Neural progenitor cell (in vitro differentiated cells): Measurements from ENCODE around the gene PFDN4. TPM values are rescaled to one million over a fixed set of nuclear protein-coding genes. Genes with fewer than 3 reads are reported as not detected.

ENCODE experiments used
- DNase-seq: peaks from one replicate; pipeline ENCODE4 v3.0.0-alpha.2; 2016; ENCODE audit warnings: low spot score
- H2AFZ ChIP-seq: fragments of 200-600 bp; sonication (generic); replicated peaks from 2 replicates; pipeline ENCODE4 v1.6.1; 2016; ENCODE audit warnings: antibody characterized with exemption
- H3F3A ChIP-seq: fragments of 200-600 bp; sonication (generic); 2 replicates; pipeline ENCODE4 v1.6.1; 2016; ENCODE audit warnings: antibody characterized with exemption, low read depth
- H3K27ac ChIP-seq: fragments of 200-600 bp; sonication (generic); 2 replicates; pipeline ENCODE4 v1.5.1; 2016; ENCODE audit warnings: mild to moderate bottlenecking
- H3K27me3 ChIP-seq: fragments of 200-600 bp; sonication (generic); 2 replicates; pipeline ENCODE4 v1.6.1; 2016; ENCODE audit warnings: mild to moderate bottlenecking, moderate library complexity
- H3K36me3 ChIP-seq: fragments of 200-600 bp; sonication (generic); 2 replicates; pipeline ENCODE4 v1.5.1; 2016
- H3K4me1 ChIP-seq: fragments of 200-600 bp; sonication (generic); 2 replicates; pipeline ENCODE4 v1.6.1; 2016; ENCODE audit warnings: mixed run types
- H3K4me2 ChIP-seq: fragments of 200-600 bp; sonication (generic); 2 replicates; pipeline ENCODE4 v1.6.1; 2016
- H3K4me3 ChIP-seq: fragments of 200-600 bp; sonication (generic); 2 replicates; pipeline ENCODE4 v1.5.1; 2016
- H3K79me2 ChIP-seq: fragments of 200-600 bp; sonication (generic); 2 replicates; pipeline ENCODE4 v1.6.1; 2016; ENCODE audit warnings: low read depth
- H3K9ac ChIP-seq: fragments of 200-600 bp; sonication (generic); 2 replicates; pipeline ENCODE4 v1.6.1; 2016
- H3K9me3 ChIP-seq: fragments of 200-600 bp; sonication (generic); 2 replicates; pipeline ENCODE4 v1.5.1; 2016; ENCODE audit warnings: low read depth
- H4K20me1 ChIP-seq: fragments of 200-600 bp; sonication (generic); 2 replicates; pipeline ENCODE4 v1.6.1; 2016; ENCODE audit warnings: low read depth
- H3K27ac Mint-ChIP-seq: 3 replicates; pipeline ENCODE4 v1.8.0; 2021; ENCODE audit warnings: mixed read lengths
- H3K27me3 Mint-ChIP-seq: 2 replicates; pipeline ENCODE4 v1.8.0; 2022; ENCODE audit warnings: low read depth, mild to moderate bottlenecking, inconsistent platforms, moderate library complexity, mixed read lengths; ENCODE audit not compliant: insufficient read depth
- H3K36me3 Mint-ChIP-seq: 3 replicates; pipeline ENCODE4 v1.8.0; 2021; ENCODE audit warnings: mixed read lengths
- H3K4me1 Mint-ChIP-seq: 3 replicates; pipeline ENCODE4 v1.8.0; 2021; ENCODE audit warnings: mixed read lengths
- H3K4me3 Mint-ChIP-seq: 3 replicates; pipeline ENCODE4 v1.8.0; 2021; ENCODE audit warnings: mild to moderate bottlenecking, moderate library complexity, mixed read lengths
- H3K9me3 Mint-ChIP-seq: 3 replicates; pipeline ENCODE4 v1.8.0; 2020; ENCODE audit warnings: mixed read lengths
- EZH2 ChIP-seq: fragments of 200-600 bp; sonication (generic); IDR thresholded peaks from 2 replicates; pipeline ENCODE4 v1.6.1; 2017; ENCODE audit warnings: antibody characterized with exemption, mild to moderate bottlenecking, moderate library complexity
- EZH2phosphoT487 ChIP-seq: fragments of 200-600 bp; sonication (generic); IDR thresholded peaks from 2 replicates; pipeline ENCODE4 v1.6.1; 2017; ENCODE audit warnings: antibody characterized with exemption
- total RNA-seq: library from RNA; depleted of rRNA; stranded (reverse); fragments of >200 nt; gene quantifications from 2 replicates; pipeline ENCODE4 v1.2.3, GENCODE V29; 2015; ENCODE audit warnings: low replicate concordance
- TF ChIP-seq, protein P1 (sequence below): fragments of 200-600 bp; sonication (generic); IDR thresholded peaks from 2 replicates; pipeline ENCODE4 v1.5.1; 2017; ENCODE audit warnings: antibody characterized with exemption, mild to moderate bottlenecking

Gene PFDN4
- total RNA-seq, 1 donor from 2014 or later: 597 TPM

DNA sequence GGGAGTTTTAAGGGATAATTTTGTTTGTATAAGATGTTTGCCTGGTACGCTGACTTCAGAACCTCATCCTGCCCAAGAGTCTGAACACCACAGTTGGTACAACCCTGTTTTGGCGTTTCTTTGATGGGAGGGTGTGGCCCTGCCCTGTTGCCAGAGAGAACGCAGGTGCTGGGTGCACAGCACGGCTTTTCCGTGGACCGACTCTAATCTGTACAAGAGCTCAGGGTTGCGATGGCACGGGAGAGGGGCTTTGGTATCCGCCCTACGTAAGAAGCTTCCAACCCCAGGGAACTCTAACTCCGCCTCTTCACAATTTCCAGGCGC, 35.4 kb upstream of the PFDN4 start:
- no peaks in the 10 kb centered on the region for H3K9me3 Mint-ChIP-seq
- DNase-seq: no peak
- Histone ChIP-seq H4K20me1 (no peaks in the 10 kb centered on the region), H3K9me3 (no peaks in the 10 kb centered on the region), H2AFZ (peak overlapping the region; percentile 63), H3K4me3 (peak overlapping the region; percentile 42), H3K27ac (no peak overlapping the region), H3K9ac (no peak overlapping the region), H3K4me1 (peaks cover 13% of the 10 kb centered on the region), H3K36me3 (no peaks in the 10 kb centered on the region), H3K79me2 (no peaks in the 10 kb centered on the region), H3K27me3 (peaks cover 95% of the 10 kb centered on the region), H3K4me2 (peak overlapping the region; percentile 75), H3F3A (peaks cover 7% of the 10 kb centered on the region)
- H3K4me3 Mint-ChIP-seq: peak overlapping the region; percentile 88
- TF ChIP-seq EZH2phosphoT487: no peak
- TF ChIP-seq, protein P1, sequence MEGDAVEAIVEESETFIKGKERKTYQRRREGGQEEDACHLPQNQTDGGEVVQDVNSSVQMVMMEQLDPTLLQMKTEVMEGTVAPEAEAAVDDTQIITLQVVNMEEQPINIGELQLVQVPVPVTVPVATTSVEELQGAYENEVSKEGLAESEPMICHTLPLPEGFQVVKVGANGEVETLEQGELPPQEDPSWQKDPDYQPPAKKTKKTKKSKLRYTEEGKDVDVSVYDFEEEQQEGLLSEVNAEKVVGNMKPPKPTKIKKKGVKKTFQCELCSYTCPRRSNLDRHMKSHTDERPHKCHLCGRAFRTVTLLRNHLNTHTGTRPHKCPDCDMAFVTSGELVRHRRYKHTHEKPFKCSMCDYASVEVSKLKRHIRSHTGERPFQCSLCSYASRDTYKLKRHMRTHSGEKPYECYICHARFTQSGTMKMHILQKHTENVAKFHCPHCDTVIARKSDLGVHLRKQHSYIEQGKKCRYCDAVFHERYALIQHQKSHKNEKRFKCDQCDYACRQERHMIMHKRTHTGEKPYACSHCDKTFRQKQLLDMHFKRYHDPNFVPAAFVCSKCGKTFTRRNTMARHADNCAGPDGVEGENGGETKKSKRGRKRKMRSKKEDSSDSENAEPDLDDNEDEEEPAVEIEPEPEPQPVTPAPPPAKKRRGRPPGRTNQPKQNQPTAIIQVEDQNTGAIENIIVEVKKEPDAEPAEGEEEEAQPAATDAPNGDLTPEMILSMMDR: no peak
- no peak for TF ChIP-seq EZH2
- H3K27ac Mint-ChIP-seq: no peak overlapping the region
- H3K36me3 Mint-ChIP-seq: no peaks in the 10 kb centered on the region
- H3K4me1 Mint-ChIP-seq: peaks cover 23% of the 10 kb centered on the region
- peaks cover 53% of the 10 kb centered on the region for H3K27me3 Mint-ChIP-seq

DNA sequence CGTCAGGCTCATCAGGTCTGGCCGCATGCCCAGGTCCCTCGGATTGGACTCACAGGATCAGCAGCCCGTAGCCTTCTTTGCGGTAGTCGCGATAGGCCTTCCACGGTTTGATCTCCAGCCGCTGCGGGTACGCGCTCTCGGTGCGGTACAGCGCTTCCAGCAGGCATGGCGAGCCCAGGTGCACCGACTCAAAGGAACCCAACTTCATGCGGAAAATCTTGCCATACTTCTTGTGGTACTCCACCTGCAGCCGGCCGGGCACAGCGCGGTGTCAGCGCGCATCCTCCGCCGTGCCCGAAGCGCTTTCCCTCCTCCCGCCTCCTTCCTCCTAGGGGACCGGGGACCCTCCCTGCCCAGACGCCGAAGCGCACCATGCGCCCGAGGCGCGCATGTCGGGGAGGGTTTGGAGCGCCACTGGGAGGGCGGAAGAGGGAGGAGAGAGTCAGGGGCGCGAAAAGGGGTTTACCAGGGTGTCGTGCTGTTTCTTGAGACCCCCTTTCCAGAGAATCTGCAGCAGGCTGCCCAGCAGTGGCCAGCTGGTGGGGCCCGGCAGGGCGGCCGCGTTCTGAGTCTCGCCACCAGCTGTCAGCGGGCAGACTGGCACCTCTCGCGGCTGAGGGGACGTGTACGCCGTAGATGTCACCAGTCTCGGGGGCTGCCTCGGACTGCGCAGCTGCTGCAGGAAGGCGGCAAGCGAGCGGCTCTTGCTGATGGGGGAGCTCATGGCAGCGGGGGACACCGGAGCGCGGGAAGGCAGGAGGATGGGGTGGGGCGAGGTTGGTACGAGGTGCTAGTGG, 34.8 kb upstream of the PFDN4 start:
- Histone ChIP-seq H3K4me1 (peaks cover 13% of the 10 kb centered on the region), H2AFZ (peak overlapping the region; percentile 63), H3F3A (peaks cover 7% of the 10 kb centered on the region), H3K9ac (no peak overlapping the region), H3K36me3 (no peaks in the 10 kb centered on the region), H3K9me3 (no peaks in the 10 kb centered on the region), H4K20me1 (no peaks in the 10 kb centered on the region), H3K4me3 (peak overlapping the region; percentile 42), H3K27me3 (peaks cover 90% of the 10 kb centered on the region), H3K4me2 (peak overlapping the region; percentile 75), H3K27ac (no peak overlapping the region), H3K79me2 (no peaks in the 10 kb centered on the region)
- peak; percentile 73 for DNase-seq
- H3K27me3 Mint-ChIP-seq: peaks cover 50% of the 10 kb centered on the region
- no peak overlapping the region for H3K27ac Mint-ChIP-seq
- H3K36me3 Mint-ChIP-seq: no peaks in the 10 kb centered on the region
- peak overlapping the region; percentile 88 for H3K4me3 Mint-ChIP-seq
- peak; percentile 92 for TF ChIP-seq EZH2
- TF ChIP-seq, protein P1: no peak
- peak; percentile 94 for TF ChIP-seq EZH2phosphoT487
- no peaks in the 10 kb centered on the region for H3K9me3 Mint-ChIP-seq
- H3K4me1 Mint-ChIP-seq: peaks cover 23% of the 10 kb centered on the region

DNA sequence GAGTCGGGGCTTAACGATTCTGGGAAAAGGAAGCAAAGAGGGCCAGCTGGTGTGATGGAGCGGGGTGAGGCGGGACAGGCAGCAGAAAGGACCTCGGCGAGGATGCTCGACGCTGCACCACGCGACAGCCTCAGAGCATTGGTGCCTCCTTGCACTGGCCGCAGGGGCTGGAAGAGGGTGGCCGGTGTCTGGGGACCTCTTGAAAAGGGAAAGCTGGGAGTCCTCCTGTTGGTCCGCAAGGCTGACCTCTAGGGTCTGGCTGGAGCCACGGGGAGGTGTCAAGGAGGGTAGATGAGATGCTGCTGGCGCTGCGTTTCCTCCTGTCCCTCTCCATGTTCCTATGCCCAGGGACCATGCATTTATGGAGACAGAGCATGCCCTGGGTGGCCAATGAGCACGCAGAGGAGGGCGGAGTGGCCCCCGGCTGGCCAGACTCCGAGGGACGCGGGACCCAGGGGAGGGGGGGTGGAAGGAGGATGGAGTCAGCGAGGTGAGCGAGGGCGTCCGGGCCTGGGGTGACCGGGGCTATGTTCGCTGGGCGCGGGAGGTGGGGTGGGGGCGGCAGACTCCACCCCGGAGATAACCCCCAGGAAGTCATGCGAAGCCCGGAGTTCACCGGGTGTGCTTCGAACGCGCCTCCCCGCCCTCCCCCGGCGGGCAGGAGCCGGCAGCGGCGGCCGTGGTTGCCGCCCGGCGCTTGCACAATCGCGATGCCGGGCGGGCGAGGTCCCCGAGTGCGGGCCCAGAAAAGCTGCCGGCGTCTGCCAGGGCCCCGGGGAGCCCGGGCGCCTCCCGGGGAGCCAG, 34.0 kb upstream of the PFDN4 start, which contains the start of gene CYP24A1:
TSS of gene CYP24A1 (minus strand) at position 334 of the 804 bp plus-strand sequence. CDS start 407 bp downstream, outside the sequence.
- Histone ChIP-seq H3K79me2 (no peaks in the 10 kb centered on the region), H3K4me3 (peak within 1 kb of the TSS; percentile 42), H3F3A (peaks cover 7% of the 10 kb centered on the region), H3K9ac (no peak within 1 kb of the TSS), H2AFZ (peak within 1 kb of the TSS; percentile 63), H4K20me1 (no peaks in the 10 kb centered on the region), H3K27me3 (peaks cover 84% of the 10 kb centered on the region), H3K4me2 (peak within 1 kb of the TSS; percentile 75), H3K27ac (no peak within 1 kb of the TSS), H3K36me3 (no peaks in the 10 kb centered on the region), H3K4me1 (peaks cover 13% of the 10 kb centered on the region), H3K9me3 (no peaks in the 10 kb centered on the region)
- Mint-ChIP-seq H3K4me1 (peaks cover 23% of the 10 kb centered on the region), H3K27ac (no peak within 1 kb of the TSS), H3K4me3 (peak within 1 kb of the TSS; percentile 88), H3K9me3 (no peaks in the 10 kb centered on the region), H3K27me3 (peaks cover 50% of the 10 kb centered on the region), H3K36me3 (no peaks in the 10 kb centered on the region)
- TF ChIP-seq, protein P1: no peak
- peak; percentile 67 for TF ChIP-seq EZH2
- peak; percentile 65 for DNase-seq
